HG02623 (cell line): ENCODE results near the gene RARS2.

ENCODE experiments used
- ATAC-seq: cut with Tn5 transposase; IDR thresholded peaks from one replicate; pipeline ENCODE4 v1.9.1; 2021; ENCODE audit warnings: moderate library complexity; ENCODE audit not compliant: unreplicated experiment

The RARS2 gene

DNA sequence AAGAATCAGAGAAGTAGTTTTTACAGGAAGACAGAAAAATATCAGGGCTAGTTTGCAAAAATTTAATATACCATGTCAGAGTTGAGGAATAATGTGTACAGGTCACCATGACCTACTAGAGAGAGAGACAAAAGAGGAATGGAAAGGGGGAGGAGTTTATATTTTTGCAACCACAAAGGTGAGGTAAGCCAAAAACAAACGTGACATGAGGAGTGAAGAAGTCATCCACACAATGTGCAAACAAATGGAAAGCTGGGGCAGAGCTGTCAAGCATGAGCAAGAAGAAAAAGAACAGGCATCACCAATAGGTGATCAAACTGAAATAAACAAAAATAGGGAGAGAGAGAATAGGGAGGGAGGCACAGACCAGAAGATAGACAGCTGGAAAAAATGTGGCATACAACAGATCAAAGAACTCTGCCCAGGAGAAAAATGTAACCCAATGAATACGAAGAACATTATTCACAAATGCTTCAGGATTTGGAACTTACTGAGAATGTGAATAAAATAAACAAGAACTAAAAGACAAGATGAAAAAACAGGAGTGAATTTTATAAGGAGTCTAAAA lies 15.5 kb downstream of the RARS2 start:
- no peak for ATAC-seq

DNA sequence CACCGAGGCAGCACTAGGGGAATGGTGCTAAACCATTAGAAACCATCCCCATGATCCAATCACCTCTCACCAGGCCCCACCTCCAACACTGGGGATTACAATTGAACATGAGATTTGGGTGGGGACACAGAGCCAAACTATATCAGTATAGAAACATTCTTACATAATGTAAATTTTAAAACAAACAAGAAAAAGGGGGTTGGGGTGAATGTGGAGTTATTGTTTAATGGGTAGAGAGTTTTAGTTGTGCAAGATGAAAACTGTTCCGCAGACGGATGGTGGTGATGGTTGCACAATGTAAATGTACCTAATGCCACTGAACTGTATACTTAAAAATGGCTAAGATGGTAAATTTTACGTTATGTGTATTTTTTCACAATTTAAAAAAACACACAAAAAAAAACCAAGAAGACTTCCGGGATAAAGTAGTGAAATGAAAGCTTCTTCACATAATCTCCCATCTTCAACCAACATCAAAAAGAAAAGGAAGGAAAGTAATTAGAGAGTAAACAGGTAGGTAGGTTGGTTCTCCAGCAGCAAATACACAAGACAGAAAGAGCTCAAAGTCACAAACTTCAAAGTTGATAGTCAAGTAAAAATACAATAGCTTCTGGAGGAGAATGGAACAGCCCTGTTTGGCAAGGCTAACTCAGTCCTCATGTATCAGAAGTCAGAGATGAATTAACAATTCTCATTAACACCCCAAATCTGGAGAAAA lies 16.3 kb downstream of the RARS2 start:
- ATAC-seq = no peak

DNA sequence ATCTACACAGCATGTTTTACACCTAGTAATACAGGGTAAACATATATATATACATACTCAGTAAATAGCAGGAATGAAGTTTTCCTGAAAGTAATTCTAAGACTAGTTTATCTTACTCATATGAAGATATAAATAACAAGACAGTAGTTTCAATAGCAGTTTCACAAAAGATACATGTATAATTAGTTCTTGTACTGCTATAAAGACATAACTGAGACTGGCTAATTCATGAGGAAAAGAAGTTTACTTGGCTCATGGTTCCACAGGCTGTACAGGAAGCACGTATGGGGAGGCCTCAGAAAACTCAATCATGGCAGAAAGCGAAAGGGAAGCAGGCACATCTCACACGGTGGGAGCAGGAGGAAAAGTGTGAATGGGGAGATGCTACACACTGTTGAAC lies 16.9 kb downstream of the RARS2 start:
- no peak for ATAC-seq

DNA sequence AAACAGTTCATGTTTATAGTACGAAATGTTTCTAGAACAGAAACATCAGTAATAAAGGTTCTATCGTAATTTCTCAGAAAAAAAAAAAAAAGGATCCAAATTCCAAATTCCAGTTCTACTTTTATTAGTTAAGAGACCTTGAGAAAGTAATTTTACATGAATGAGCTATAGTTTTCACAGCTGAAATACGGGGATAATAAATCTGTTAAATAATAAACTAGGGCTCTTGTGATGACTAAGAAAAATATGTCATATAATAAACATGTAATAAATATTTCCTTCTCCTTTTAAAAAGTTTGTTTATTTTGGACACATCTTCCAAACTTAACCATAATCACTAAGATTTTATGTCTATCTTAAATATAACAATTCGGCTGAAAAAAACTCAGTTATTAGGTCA lies 17.8 kb downstream of the RARS2 start:
- no peak for ATAC-seq

DNA sequence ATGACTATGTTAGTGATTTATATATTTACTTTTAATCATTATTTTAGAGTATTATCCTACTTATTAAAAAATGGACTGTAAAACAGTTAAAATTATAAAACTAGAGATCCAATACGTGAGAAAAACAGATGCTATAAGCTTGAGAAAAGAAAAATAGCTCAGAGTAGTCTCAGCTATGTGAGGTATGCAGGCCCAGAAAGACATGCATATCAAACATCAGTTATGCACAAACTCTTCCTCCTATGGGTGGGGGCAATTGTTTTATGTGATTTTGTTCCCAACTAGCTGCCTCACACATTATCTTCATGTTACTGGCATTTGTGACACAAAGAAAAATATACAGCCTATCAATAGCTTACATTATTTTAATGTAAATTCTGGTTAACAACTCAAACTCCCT lies 28.8 kb downstream of the RARS2 start:
- no peak for ATAC-seq

DNA sequence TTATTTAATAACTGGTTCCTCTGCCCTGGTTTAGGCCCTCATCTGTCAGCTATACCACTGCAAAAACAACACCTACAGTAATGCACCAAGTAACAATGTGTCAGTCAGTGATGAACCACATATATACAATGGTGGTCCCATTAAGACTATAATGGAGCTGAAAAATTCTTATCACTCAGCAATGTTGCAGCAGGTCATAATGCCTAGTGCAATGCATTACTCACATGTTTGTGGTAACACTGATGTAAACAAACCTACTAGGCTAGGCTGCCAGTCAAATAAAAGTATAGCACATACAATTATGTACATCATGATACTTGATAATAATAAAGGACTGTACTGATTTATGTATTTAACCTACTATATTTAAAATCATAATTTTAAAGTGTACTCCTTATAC lies 31.3 kb downstream of the RARS2 start:
- no peak for ATAC-seq

DNA sequence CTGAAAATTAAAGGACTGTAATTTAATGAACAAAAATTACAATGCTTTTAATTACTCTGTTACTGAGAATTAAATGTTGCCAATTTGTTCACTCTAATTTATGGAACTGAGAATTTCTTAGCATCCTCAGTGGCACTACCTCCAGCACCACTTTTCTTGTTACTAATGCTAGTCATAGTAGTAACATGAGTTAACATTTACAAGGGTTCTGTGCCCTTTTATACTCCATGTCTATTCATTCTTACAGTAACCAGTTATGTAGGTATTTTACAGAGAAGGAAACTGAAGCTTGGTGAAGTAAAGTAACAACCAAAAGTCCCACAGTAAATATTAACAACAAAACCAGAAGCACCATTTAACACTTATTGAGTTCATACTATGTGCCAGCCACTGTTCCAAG lies 34.3 kb downstream of the RARS2 start:
- ATAC-seq = no peak

DNA sequence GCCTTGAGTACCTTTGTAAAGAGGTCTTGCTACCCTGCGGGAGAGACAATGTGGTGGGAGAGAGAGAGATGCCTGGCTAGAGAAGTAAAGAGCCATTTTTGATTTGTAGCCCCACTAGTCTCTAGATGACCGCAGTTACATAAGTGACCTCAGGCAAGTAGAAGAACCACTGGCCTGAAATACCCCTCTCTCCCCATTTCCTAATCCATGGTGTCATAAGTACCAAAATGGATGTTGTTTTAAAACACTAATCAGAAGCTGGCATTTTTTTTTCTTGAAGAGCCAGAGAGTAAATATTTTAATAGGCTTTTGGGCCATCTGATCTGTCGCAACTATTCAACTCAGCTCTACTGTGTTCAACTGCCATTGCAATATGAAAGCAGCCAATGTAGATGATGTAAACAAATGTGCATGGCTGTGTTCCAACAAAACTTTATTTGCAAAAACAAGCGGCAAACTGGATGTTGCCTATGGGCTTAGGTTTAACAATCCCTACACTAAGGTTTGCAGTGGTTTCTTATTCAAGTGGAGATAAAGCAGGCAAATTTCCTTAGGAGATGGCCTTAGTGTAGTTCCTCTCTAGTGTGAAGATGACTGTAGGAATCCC lies 36.5 kb downstream of the RARS2 start:
- ATAC-seq = no peak

DNA sequence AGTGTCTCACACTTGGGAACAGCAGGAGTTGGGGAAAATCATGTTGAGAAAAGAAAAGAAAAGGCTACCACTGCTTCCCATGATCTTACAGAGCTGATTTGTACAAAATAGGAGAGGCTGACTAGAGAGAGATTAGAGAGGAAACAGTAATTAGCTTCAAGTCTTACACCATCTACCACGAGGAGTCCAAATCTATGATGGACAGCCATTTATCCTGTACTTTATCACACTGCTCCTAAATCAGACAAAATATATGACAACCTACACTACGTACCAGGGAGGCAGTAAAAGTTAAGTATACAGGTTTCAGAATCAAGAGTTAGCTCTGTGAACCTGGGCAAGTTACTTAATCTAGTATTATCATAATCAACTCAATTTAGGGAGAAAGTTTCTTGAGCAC lies 38.0 kb downstream of the RARS2 start:
- ATAC-seq = no peak

DNA sequence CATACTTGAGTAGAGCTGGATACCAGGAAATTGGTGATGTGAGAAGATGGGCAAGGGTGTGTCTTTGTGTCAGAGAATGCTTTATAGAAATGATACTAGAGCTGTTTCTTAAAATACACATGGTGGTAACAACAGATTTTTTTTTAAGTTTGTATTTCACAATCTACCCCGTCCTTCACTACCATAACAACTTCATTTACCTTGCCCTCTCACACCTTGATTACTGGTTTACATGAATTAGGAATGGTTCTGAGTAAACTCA lies 45.4 kb downstream of the RARS2 start:
- ATAC-seq = no peak

DNA sequence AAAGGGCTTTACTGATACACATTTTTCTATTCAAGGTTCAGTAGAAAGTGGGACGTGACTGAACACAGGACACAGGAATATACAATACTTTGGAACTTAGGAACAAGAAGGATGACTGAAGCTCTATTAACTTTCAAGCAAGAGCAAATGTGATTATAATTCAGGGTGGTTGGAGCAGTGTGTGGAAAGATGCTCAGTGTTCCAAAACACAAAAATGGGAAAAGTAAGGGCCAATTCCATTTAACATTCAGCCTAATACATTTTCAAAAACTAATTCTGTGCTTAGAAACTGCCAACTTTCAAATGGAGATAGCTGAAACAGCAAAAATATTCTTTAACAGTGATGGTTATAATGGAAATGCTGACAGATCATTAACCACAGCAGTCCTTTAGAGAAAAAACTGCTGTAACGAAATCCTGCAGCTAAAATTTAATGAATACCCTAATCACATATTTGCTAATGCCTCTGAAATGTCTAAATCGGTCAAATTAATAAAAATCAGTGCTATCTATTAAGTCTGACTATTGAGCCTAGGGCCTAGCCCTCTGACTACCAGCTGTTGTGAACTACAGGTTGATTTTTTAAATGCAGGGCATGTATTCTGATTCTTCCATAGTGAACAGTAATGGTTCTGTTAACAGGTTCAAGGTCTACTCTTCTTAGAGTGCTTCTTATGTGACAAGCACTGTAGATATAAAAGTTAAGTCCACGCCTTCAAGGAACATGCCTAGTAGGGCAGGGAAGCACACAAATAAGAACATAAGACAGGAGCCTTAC lies 45.9 kb downstream of the RARS2 start:
- no peak for ATAC-seq

DNA sequence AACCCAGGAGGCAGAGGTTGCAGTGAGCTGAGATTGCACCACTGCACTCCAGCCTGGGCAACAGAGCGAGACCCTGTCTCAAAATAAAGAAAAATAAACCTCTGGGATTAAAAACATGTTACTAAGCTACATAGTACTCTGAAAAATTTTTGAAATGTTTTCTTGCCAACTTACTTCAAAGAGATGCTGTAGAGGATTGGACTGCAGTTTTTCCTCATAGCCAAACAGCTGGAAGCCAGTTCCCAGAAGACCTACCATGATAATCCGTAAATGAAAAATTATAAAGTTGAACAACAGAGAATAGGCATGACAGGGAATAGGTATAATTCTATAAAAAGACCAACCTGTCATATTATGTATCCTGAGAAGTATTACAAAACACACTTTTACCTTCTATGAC lies 48.0 kb downstream of the RARS2 start:
- no peak for ATAC-seq

DNA sequence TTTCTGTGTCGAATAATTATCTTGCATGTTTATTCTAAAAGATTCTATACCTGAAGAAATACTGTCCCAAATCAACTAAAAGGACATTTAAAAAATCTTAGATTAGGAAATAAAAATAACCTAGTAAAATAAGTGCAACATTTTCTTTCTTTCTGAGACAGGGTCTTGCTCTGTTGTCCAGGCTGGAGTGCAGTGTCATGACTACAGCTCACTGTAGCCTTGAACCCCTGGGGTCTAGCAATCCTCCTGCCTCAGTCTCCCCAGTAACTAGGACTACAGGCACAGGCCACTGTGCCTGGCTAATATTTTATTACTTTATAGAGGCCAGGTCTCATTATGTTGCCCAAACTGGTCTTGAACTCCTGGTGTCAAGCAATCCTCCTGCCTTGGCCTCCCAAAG lies 48.7 kb downstream of the RARS2 start:
- no peak for ATAC-seq

DNA sequence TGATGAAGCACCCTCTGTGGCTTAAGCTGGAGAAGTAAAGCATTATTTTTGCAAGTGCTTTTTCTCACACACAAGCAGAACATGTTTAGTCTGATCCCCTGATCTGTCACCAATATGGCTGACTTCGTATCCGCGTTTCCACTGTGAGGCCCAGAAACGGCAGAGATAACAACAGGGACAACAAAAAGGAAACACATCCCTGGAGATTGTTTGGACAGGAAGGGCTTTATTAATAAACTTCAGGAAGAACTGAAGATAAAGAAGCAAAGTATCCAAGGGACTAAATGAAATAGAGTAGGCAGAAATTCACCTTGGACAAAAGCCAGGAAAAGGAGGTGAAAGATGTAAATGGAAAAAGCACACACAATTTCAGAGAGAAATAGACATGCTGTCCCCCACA lies 49.2 kb downstream of the RARS2 start:
- no peak for ATAC-seq

DNA sequence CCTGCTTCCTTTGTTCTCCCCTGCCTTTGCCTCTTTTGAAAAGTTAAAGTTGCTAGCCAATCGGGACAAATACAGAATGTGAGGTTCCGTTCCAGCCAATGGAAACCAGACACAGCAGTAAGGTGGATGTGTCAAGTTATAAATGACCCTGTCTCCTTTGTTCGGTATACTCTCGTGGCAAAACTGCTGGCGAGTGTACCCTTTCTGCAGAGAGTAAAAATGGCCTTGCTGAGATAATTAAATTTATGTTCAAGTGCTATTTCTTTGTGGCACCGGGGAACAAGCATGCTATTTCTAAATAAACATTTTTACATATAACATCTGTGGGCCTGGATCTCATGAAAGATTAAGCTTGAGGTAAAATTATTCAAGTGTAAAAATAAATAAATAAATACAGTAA lies 50.2 kb downstream of the RARS2 start:
- no peak for ATAC-seq

DNA sequence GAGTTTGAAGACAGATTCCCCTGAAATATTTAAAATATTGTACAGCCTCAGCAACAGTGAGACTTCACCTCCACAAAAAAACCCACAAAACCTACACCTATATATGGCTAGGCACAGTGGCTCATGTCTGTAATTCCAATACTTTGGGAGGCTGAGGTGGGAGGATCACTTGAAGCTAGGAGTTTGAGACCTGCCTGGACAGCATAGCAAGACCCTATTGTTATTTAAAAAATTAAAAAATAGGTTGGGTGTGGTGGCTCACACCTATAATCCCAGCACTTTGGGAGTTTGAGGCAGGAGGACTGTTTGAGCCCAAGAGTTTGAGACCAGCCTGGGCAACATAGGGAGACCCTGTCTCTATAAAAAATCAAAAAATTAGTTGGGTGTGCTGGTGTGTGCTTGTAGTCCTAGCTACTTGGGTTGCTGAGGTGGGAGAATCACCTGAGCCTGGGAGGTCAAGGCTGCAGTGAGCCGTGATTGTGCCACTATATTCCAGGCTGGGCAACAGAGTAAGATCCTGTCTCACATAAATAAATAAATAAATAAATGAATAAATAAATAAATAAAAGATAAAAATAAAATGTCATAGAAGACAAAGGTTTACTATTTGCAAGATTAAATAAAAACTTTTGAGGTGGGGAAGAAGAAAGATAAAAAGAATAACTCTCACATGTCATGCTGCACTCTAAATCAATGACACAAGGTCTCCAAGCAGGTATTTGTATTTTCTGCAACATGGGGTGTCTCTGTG lies 51.1 kb downstream of the RARS2 start:
- ATAC-seq = no peak

DNA sequence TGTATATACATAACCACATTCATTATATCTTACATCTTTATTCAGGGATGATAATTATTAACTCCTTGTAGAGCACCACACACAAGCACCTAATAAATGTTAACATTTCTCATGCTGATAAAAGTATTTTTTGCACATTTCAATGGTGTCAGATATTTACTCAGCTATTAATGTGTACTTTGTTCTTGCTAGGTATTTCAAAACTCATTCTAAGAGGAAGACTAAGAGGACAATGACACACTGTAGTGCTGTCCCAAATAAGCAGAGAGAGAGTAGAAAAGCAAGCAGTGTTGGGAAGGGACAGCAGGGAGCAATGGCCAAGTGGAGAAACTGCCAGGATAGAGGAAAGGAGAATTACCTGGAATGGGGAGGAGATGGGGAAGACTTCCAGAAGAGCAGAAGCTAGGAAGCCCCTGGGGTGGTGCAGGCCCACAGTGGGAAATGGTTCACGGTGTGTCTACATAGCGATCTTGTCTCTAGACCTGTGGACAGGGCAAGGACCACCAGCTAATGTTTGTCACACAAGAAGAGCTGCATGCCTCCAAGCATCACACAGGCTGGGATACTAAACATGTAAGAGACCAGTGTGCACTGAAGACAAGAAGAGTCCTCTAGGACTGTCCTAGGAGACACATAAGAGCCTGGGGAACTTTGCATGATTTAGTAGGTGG lies 55.3 kb downstream of the RARS2 start:
- ATAC-seq = no peak

DNA sequence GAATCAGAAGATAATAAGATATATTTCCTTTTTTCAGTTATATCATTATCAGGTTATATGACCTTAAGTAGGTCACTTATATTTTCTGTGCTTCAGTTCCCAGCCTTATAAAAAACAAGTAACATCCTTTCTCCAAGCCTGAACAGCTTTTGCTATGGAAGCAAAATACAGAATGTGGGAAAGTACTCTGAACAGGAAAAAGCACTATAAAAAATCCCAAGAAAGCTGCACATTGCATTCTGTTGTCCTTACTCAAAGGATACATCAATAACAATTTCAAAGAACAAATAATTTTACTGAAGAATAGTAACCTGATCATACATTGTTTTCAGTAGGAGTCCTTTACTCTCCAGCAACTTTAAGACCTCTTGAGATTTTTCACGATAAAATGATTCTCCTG lies 60.6 kb downstream of the RARS2 start:
- ATAC-seq = no peak

DNA sequence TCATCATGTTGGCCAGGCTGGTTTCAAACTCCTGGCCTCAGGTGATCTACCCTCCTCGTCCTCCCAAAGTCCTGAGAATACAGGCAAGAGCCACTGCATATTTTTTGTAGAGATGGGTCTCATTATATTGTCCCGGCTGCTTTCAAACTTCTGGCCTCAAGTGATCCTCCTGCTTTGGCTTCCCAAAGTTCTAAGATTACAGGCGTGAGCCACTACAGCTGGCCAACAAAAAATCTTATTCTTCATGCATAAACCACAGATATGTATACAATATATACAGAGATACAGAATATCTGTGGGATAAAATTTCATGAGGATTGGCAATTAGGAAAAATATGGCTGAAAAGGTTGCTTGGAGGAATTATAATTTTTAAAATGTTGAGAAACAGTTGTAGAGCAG lies 67.1 kb downstream of the RARS2 start:
- no peak for ATAC-seq

DNA sequence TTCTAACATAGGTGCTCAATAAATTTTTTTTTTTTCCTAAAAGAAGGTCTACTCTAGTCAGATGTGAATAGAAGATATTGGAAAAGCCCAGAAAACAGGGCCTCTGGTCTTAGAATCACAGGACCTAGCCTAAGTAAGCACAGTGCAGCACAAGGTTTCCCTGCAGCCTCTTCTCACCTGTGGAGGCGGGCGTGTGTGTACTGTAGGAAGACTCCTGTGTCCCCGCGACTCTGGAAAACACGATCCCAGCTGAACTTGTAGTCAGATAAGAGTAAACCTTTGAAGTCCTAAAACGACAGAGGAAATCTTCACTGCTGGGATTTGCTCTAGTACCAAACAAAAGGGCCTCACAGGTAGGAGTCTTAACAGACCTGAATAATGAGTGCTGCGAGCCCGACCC lies 71.3 kb downstream of the RARS2 start:
- no peak for ATAC-seq

DNA sequence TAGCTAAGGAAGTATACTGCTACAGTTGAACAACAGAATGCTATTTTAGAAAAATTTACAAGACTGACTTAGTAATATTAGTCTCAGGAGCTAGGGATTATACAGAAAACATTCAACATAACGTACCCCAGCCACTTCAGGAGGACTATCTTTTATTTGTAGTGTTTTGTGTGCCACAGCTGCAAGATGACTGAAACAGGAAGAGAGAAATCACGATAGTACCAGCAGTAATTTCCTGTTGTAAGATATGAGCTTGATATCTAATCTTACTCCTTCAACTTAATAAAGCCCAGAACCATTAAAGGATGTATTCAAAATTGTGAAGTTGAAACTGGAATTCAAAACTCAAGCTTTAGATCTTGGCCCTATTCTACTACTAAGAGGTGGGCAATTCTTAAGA lies 75.0 kb downstream of the RARS2 start:
- no peak for ATAC-seq
